K562 (cell line): ENCODE data around the gene SOCS3. TPM values are rescaled to one million over a fixed set of nuclear protein-coding genes. Genes with fewer than 3 reads are reported as not detected.

ENCODE experiments used
- ATAC-seq: fragments of 200-7000 bp; cut with Tn5 transposase; 3 replicates; pipeline ENCODE4 v1.9.1; 2020; ENCODE audit warnings: moderate library complexity
- BruUV-seq: library from RNA; stranded (reverse); fragments of 400-500 nt; replicated peaks from 2 replicates; lab custom pipeline; 2021; lab: Mats Ljungman, UMichigan
- CTCF ChIA-PET: fragments of 300-600 bp; formaldehyde crosslinking; extraction: SDS; loops from one replicate; lab custom pipeline; 2021; ENCODE audit warnings: low intra/inter-chr PET ratio; lab: Yijun Ruan, JAX
- POLR2A ChIA-PET: fragments of 300-600, 350-650 bp; sonication (Branson Sonifier 250); formaldehyde crosslinking; extraction: SDS; loops from one replicate; lab custom pipeline; 2021; ENCODE audit warnings: antibody characterized with exemption, inconsistent platforms; lab: Yijun Ruan, JAX
- DNase-seq, 4 experiments: peaks; one replicate each; pipeline versions ENCODE4 v3.0.0 to v3.0.0-alpha.2; 2011 to 2018; ENCODE audit warnings: low spot score in 3 of 4, mixed read lengths in 3 of 4; ENCODE audit errors: extremely low read depth in 1 of 4
- FAIRE-seq: peaks from 2 replicates; lab custom pipeline; 2011; peaks lifted over from hg19 to GRCh38; lab: Jason Lieb, UNC
- H2AFZ ChIP-seq: 2 replicates; pipeline ENCODE4 v1.6.0; 2011; ENCODE audit warnings: low read depth, low read length, control low read depth, inconsistent platforms
- H3K27ac ChIP-seq: fragments of 200-600 bp; 3 replicates; pipeline ENCODE4 v1.8.0; 2011; ENCODE audit warnings: low read depth, mild to moderate bottlenecking, control low read depth, inconsistent platforms, low read length, moderate library complexity, mixed read lengths; ENCODE audit errors: extremely low read depth
- H3K27me3 ChIP-seq, 2 experiments: fragments of 300-600 bp in 1 of 2; 2 replicates in 1 of 2; 3 replicates in 1 of 2; pipeline versions ENCODE4 v1.6.0 to v1.8.0; 2011; ENCODE audit warnings: inconsistent platforms in 2 of 2, low read length in 2 of 2, mild to moderate bottlenecking in 1 of 2, mixed read lengths in 1 of 2, moderate library complexity in 1 of 2; ENCODE audit not compliant: control insufficient read depth in 2 of 2, insufficient read depth in 2 of 2
- H3K36me3 ChIP-seq: fragments of 300-600 bp; 3 replicates; pipeline ENCODE4 v1.8.0; 2011; ENCODE audit warnings: mild to moderate bottlenecking, low read length, inconsistent platforms; ENCODE audit not compliant: control insufficient read depth, insufficient read depth
- H3K4me1 ChIP-seq, 2 experiments: fragments of 200-600 bp in 1 of 2; replicated peaks in 1 of 2; 2 replicates in 1 of 2; 3 replicates in 1 of 2; pipeline versions ENCODE4 v1.5.1 to v1.8.0; 2011; ENCODE audit warnings: inconsistent platforms in 2 of 2, low read length in 2 of 2, mild to moderate bottlenecking in 1 of 2, mixed read lengths in 1 of 2, moderate library complexity in 1 of 2; ENCODE audit not compliant: control insufficient read depth in 2 of 2, insufficient read depth in 2 of 2
- H3K4me2 ChIP-seq: 2 replicates; pipeline ENCODE4 v1.6.1; 2011; ENCODE audit warnings: low read length, control low read depth, inconsistent platforms, mixed read lengths; ENCODE audit not compliant: insufficient read depth
- H3K4me3 ChIP-seq: fragments of 200-600 bp; sonication (generic), shearing (Covaris generic); 2 replicates; pipeline ENCODE4 v1.5.1; 2016; ENCODE audit warnings: control low read depth, inconsistent platforms
- H3K79me2 ChIP-seq: fragments of 200-600 bp; 3 replicates; pipeline ENCODE4 v1.8.0; 2011; ENCODE audit warnings: low read length, inconsistent platforms; ENCODE audit not compliant: control insufficient read depth, insufficient read depth
- H3K9ac ChIP-seq, 2 experiments: 2 replicates each; pipeline versions ENCODE4 v1.6.0 to v1.6.1; 2011; ENCODE audit warnings: low read depth in 2 of 2, low read length in 2 of 2, control low read depth in 1 of 2, inconsistent platforms in 1 of 2, mild to moderate bottlenecking in 1 of 2, mixed read lengths in 1 of 2; ENCODE audit not compliant: insufficient read depth in 1 of 2
- H3K9me1 ChIP-seq: one replicate; pipeline ENCODE4 v1.6.0; 2011; ENCODE audit warnings: inconsistent platforms, mild to moderate bottlenecking, low read length, moderate library complexity; ENCODE audit not compliant: control insufficient read depth, insufficient read depth
- H3K9me3 ChIP-seq: replicated peaks from 2 replicates; pipeline ENCODE4 v1.5.1; 2011; ENCODE audit warnings: low read depth, low read length, inconsistent platforms; ENCODE audit not compliant: control insufficient read depth, insufficient read depth
- H4K20me1 ChIP-seq: replicated peaks from 2 replicates; pipeline ENCODE4 v1.6.1; 2011; ENCODE audit warnings: low read length, inconsistent platforms, mixed read lengths; ENCODE audit not compliant: control insufficient read depth, insufficient read depth
- ESRRA ChIP-seq: fragments of 450-650 bp; IDR thresholded peaks from 2 replicates; pipeline ENCODE4 v1.6.1; 2014; ENCODE audit warnings: low read depth, mild to moderate bottlenecking, moderate library complexity, borderline replicate concordance
- HOXB6 ChIP-seq: fragments of 250-450 bp; sonication (Bioruptor Pico); IDR thresholded peaks from 2 replicates; pipeline ENCODE4 v1.5.1; 2022; ENCODE audit warnings: mild to moderate bottlenecking, borderline replicate concordance
- POLR2G ChIP-seq: fragments of 200-400 bp; formaldehyde crosslinking; IDR thresholded peaks from 2 replicates; pipeline ENCODE4 v1.6.1; 2017; ENCODE audit warnings: low read depth, mild to moderate bottlenecking, antibody characterized with exemption, low read length, moderate library complexity
- PTRF ChIP-seq: fragments of 450-650 bp; IDR thresholded peaks from 2 replicates; pipeline ENCODE4 v1.6.1; 2016; ENCODE audit warnings: mild to moderate bottlenecking, missing genetic modification characterization, missing compliant biosample characterization
- RBM22 ChIP-seq: fragments of 200-400 bp; formaldehyde crosslinking; IDR thresholded peaks from 2 replicates; pipeline ENCODE4 v1.6.1; 2018; ENCODE audit warnings: low read length, low read depth; ENCODE audit not compliant: poor library complexity, severe bottlenecking
- ZC3H4 ChIP-seq: sonication (generic); formaldehyde crosslinking; IDR thresholded peaks from 2 replicates; pipeline ENCODE4 v1.9.0; 2021; ENCODE audit warnings: missing genetic modification reagents, borderline replicate concordance
- ZFX ChIP-seq: sonication (generic); formaldehyde crosslinking; IDR thresholded peaks from 2 replicates; pipeline ENCODE4 v1.8.0; 2022; ENCODE audit warnings: mild to moderate bottlenecking, missing genetic modification reagents, moderate library complexity
- ZNF695 ChIP-seq: fragments of 450-650 bp; formaldehyde crosslinking; IDR thresholded peaks from 2 replicates; pipeline ENCODE4 v1.4.0; 2020; ENCODE audit warnings: mild to moderate bottlenecking, moderate library complexity
- WGBS: fragments of 100-300 bp; shearing (Covaris generic); methylation state at CpG from one replicate; pipeline ENCODE4 v1.1.6; 2016; ENCODE audit warnings: low coverage, mixed read lengths; ENCODE audit not compliant: insufficient coverage; ENCODE audit errors: missing lambda C conversion rate; 5-methylcytosine and 5-hydroxymethylcytosine counted together
- in situ Hi-C: fragments of 300-500 bp; cut with MboI; formaldehyde crosslinking; loops from 4 replicates; pipeline ENCODE4 v1.15.0; 2018; ENCODE audit warnings: inconsistent platforms, mixed read lengths
- intact Hi-C: fragments of 100-400 bp; cut with micrococcal nuclease; formaldehyde crosslinking; loops from 2 replicates; pipeline ENCODE4 v1.14.2; 2022
- polyA plus RNA-seq, 8 experiments: library from polyadenylated mRNA; depleted of rRNA in 4 of 8; stranded (reverse) in 5 of 8; unstranded in 3 of 8; fragments of >200 nt; fragmentation: Nextera tagmentation in 2 of 8; fragmentation: Illumina TruSeq in 1 of 8; extraction: Ambion mirVana in 2 of 8; extraction: Trizol in 1 of 8; gene quantifications; 2 replicates each; pipeline versions ENCODE4 v1.2.1 to v1.2.3, GENCODE V29; 2011 to 2014; ENCODE audit warnings: inconsistent platforms in 1 of 8, missing spikeins in 1 of 8
- total RNA-seq, 7 experiments: library from RNA; depleted of rRNA in 6 of 7; stranded (reverse); fragments of >200 nt in 6 of 7; fragmentation: Illumina TruSeq in 2 of 7; extraction: Trizol in 2 of 7; gene quantifications; 2 replicates each; pipeline versions ENCODE4 v1.2.1 to v1.2.3, GENCODE V29; 2011 to 2021; ENCODE audit warnings: low replicate concordance in 1 of 7
- TF ChIP-seq, protein P1 (sequence below): fragments of 450-650 bp; IDR thresholded peaks from 2 replicates; pipeline ENCODE4 v1.7.1; 2018; ENCODE audit warnings: mild to moderate bottlenecking, low read depth; ENCODE audit not compliant: partially characterized antibody
- TF ChIP-seq, protein P2 (sequence below), 2 experiments: fragments of 450-650 bp; conservative IDR thresholded peaks; 2 replicates each; pipeline ENCODE4 v1.6.1; 2017; ENCODE audit warnings: mild to moderate bottlenecking in 2 of 2, moderate library complexity in 2 of 2
- TF ChIP-seq, protein P3 (sequence below): fragments of 250-450 bp; sonication (Bioruptor Pico); IDR thresholded peaks from 2 replicates; pipeline ENCODE4 v1.8.0; 2021; ENCODE audit warnings: moderate library complexity, mild to moderate bottlenecking, inconsistent platforms
- TF ChIP-seq, protein P4 (sequence below): fragments of 250-450 bp; sonication (Bioruptor Pico); IDR thresholded peaks from 2 replicates; pipeline ENCODE4 v1.5.0; 2020; ENCODE audit warnings: mild to moderate bottlenecking, borderline replicate concordance

Gene SOCS3
- total and polyA plus RNA-seq, 9 of the 15 experiments (the other 6 are each of a cell fraction or from before 2014, with no cell fraction given), result 0.56 to 38.9 (median 13.7) TPM

DNA sequence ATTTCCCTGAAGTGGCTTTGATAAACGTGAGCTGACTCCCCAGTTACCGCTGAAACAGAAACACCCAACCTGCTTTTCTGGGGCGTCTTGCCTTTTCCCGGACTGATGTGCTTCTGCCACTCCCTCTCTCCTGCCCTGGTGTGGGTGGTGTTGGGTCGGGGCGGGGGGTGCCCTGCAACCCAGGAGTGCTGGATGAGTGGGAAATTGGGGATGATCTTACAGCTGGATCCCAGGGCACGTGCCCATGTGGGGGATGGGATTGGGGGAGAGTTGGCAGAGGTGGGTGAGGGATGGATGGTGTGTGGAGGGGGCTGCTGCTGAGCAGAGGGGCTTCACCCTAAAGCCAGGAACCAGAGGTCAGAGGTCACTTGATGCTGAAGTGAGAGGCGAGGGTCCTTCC, 47.0 kb upstream of the SOCS3 start:
- TF ChIP-seq POLR2G (0 out of 2 replicates have a peak, but pooled peaks have one; percentile 1), PTRF (no peak), HOXB6 (CRISPR knock-in tag) (no peak), ESRRA (no peak), RBM22 (peak; percentile 36), ZFX (CRISPR knock-in tag) (no peak), ZC3H4 (no peak), ZNF695 (CRISPR knock-in tag) (no peak)
- TF ChIP-seq, protein P1, sequence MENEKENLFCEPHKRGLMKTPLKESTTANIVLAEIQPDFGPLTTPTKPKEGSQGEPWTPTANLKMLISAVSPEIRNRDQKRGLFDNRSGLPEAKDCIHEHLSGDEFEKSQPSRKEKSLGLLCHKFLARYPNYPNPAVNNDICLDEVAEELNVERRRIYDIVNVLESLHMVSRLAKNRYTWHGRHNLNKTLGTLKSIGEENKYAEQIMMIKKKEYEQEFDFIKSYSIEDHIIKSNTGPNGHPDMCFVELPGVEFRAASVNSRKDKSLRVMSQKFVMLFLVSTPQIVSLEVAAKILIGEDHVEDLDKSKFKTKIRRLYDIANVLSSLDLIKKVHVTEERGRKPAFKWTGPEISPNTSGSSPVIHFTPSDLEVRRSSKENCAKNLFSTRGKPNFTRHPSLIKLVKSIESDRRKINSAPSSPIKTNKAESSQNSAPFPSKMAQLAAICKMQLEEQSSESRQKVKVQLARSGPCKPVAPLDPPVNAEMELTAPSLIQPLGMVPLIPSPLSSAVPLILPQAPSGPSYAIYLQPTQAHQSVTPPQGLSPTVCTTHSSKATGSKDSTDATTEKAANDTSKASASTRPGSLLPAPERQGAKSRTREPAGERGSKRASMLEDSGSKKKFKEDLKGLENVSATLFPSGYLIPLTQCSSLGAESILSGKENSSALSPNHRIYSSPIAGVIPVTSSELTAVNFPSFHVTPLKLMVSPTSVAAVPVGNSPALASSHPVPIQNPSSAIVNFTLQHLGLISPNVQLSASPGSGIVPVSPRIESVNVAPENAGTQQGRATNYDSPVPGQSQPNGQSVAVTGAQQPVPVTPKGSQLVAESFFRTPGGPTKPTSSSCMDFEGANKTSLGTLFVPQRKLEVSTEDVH, result no peak
- TF ChIP-seq, protein P2, sequence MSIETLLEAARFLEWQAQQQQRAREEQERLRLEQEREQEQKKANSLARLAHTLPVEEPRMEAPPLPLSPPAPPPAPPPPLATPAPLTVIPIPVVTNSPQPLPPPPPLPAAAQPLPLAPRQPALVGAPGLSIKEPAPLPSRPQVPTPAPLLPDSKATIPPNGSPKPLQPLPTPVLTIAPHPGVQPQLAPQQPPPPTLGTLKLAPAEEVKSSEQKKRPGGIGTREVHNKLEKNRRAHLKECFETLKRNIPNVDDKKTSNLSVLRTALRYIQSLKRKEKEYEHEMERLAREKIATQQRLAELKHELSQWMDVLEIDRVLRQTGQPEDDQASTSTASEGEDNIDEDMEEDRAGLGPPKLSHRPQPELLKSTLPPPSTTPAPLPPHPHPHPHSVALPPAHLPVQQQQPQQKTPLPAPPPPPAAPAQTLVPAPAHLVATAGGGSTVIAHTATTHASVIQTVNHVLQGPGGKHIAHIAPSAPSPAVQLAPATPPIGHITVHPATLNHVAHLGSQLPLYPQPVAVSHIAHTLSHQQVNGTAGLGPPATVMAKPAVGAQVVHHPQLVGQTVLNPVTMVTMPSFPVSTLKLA (conservative IDR thresholded peaks at IDR 0.05), result no peak
- TF ChIP-seq, protein P3, sequence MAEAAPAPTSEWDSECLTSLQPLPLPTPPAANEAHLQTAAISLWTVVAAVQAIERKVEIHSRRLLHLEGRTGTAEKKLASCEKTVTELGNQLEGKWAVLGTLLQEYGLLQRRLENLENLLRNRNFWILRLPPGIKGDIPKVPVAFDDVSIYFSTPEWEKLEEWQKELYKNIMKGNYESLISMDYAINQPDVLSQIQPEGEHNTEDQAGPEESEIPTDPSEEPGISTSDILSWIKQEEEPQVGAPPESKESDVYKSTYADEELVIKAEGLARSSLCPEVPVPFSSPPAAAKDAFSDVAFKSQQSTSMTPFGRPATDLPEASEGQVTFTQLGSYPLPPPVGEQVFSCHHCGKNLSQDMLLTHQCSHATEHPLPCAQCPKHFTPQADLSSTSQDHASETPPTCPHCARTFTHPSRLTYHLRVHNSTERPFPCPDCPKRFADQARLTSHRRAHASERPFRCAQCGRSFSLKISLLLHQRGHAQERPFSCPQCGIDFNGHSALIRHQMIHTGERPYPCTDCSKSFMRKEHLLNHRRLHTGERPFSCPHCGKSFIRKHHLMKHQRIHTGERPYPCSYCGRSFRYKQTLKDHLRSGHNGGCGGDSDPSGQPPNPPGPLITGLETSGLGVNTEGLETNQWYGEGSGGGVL, result no peak
- TF ChIP-seq, protein P4, sequence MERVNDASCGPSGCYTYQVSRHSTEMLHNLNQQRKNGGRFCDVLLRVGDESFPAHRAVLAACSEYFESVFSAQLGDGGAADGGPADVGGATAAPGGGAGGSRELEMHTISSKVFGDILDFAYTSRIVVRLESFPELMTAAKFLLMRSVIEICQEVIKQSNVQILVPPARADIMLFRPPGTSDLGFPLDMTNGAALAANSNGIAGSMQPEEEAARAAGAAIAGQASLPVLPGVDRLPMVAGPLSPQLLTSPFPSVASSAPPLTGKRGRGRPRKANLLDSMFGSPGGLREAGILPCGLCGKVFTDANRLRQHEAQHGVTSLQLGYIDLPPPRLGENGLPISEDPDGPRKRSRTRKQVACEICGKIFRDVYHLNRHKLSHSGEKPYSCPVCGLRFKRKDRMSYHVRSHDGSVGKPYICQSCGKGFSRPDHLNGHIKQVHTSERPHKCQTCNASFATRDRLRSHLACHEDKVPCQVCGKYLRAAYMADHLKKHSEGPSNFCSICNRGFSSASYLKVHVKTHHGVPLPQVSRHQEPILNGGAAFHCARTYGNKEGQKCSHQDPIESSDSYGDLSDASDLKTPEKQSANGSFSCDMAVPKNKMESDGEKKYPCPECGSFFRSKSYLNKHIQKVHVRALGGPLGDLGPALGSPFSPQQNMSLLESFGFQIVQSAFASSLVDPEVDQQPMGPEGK (CRISPR knock-in tag), result no peak
- ATAC-seq (no peak), DNase-seq (no peak), FAIRE-seq (no peak)
- H3K27me3 ChIP-seq, result no peaks in the 10 kb centered on the region
- no TSS peak for BruUV-seq
- WGBS, result 73% methylated on average over 8 of the region's 8 CpGs
- no peaks in the 10 kb centered on the region for H3K9me1 ChIP-seq
- CTCF ChIA-PET, result no interaction called here
- H3K79me2 ChIP-seq, result peaks cover 23% of the 10 kb centered on the region
- no peak overlapping the region for H3K4me2 ChIP-seq
- H3K9me3 ChIP-seq, result no peaks in the 10 kb centered on the region
- POLR2A ChIA-PET, result interaction anchor here (1.4 kb wide), 1 partner anchor 29 kb away, joined by 5 read pairs; the partner anchor contains the start of gene PGS1
- H3K4me1 ChIP-seq, result peaks cover 15 to 17% of the 10 kb centered on the region in 2 experiments
- H3K9ac ChIP-seq, result no peak overlapping the region
- no peak overlapping the region for H2AFZ ChIP-seq
- in situ Hi-C loops (no loop called here), intact Hi-C loops (no loop called here)
- peaks cover 74% of the 10 kb centered on the region; the same call in 2 of the 3 replicates for H3K36me3 ChIP-seq
- no peak overlapping the region for H3K4me3 ChIP-seq
- no peak overlapping the region for H3K27ac ChIP-seq
- H4K20me1 ChIP-seq, result peaks cover 42% of the 10 kb centered on the region
